GM10266 (cell line): Measurements from ENCODE around the gene RWDD4.

Source experiments
- DNase-seq: peaks from one replicate; pipeline ENCODE4 v3.0.0; 2012; ENCODE audit errors: extremely low spot score
- TF ChIP-seq, protein P1 (sequence below): IDR thresholded peaks from 2 replicates; pipeline ENCODE4 v1.5.1; 2012; ENCODE audit warnings: mild to moderate bottlenecking, low read depth; ENCODE audit not compliant: control insufficient read depth, insufficient read depth; ENCODE audit errors: missing control alignments

The RWDD4 gene

DNA sequence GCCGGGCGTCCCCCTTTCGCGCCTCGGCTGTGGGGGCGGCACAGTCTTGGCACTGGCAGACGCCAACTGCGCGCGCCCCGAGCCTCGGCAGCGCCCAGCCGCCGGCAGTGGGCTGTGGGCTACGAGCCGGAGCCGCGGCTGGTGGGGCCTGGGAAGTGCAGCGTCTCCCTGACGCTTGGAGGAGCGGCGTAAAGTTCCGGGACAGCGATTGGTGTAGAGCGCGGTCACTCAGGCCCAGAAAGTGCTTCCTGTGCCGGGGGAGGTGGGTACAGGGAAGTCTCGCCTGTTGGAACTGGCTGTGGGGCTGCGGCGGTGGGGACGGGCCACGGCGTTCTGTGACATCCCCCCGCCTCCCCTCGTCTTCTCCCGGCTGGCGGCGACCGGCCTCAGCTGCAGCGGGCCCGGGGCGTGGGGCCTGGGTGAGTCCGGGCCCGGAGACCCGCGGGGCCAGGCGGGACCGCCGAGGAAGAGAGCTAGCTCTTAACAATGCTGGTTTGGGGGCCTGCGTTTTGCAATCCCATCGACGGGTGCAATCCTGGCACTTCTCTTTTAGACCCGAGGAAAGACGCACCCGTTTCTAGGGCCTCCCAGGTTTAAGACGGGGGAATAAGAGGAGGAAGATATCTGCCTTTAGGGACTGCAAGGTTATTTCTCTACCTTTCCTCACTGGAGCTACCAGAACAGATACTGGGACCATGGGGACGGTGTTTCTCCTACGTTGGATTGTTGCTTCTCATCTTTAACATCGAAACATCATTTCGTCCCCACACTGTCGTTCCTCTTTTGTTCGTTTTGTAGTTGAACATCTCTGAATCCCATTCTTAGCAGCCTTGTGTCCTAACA, at the start of gene RWDD4, which contains the start of gene TRAPPC11:
Gene RWDD4 (minus strand): TSS at position 157 of the 843 bp plus-strand sequence. CDS start 233 bp downstream, outside the sequence.
Gene TRAPPC11 (plus strand): TSS at position 265 of the 843 bp plus-strand sequence. CDS start 4,575 bp downstream, outside the sequence.
- peak; percentile 99 for DNase-seq
- TF ChIP-seq, protein P1, sequence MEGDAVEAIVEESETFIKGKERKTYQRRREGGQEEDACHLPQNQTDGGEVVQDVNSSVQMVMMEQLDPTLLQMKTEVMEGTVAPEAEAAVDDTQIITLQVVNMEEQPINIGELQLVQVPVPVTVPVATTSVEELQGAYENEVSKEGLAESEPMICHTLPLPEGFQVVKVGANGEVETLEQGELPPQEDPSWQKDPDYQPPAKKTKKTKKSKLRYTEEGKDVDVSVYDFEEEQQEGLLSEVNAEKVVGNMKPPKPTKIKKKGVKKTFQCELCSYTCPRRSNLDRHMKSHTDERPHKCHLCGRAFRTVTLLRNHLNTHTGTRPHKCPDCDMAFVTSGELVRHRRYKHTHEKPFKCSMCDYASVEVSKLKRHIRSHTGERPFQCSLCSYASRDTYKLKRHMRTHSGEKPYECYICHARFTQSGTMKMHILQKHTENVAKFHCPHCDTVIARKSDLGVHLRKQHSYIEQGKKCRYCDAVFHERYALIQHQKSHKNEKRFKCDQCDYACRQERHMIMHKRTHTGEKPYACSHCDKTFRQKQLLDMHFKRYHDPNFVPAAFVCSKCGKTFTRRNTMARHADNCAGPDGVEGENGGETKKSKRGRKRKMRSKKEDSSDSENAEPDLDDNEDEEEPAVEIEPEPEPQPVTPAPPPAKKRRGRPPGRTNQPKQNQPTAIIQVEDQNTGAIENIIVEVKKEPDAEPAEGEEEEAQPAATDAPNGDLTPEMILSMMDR, result no peak

DNA sequence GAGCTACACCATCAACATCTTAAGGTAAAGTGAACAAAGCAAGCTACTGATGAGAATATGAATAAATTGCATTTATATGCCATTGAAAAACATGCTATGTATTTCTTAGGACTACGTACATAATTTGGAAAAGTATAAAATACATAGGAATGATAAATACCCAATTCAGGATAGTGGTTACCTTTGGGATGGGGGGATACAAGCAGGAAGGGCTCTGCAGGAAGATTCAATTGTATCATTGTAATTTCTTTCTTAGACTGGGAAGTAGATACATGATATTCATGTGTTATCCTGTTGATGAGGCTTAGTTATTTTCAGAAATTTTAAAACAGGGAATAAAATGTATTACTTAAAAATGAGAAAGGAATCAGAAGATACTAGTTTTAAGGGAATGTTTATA, 43.5 kb upstream of the RWDD4 start:
- TF ChIP-seq, protein P1, result no peak
- DNase-seq, result no peak

DNA sequence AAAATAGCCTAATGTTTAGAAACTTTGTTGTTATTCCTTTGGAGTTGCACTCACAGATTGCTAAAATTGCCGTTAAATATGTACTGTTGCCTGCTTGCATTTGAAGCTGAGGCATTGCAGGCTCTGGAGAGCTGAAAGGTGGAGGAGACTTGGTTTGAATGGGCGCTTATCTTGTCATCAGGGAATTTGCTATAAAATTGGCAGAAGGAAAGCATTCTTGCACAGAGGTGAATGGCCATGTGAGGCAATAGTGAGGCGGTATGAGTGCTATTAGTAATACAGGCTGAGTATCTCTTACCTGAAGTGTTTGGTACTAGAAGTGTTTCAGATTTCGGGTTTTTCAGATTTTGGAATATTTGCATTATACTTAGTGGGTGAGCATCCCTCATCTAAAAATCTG, 41.4 kb upstream of the RWDD4 start:
- TF ChIP-seq, protein P1, result no peak
- no peak for DNase-seq

DNA sequence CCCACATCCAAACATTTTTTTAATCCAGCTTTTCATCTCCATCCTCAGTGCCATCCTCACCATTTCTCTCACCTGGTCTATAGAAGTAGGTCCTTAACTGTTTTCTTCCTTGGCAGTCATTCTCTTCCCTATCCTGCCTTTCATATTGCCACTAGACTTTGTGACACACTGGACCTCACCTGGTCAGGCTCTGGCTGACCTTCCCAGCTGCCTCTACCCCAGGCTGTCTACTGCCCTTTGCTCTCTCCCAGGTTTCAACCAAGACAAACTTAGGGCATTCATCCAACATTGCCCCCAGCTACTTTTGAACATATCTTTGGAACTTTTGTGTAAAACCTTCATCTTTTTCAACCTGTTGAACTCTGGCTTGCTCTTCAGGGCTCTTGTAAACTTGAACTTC, 39.9 kb upstream of the RWDD4 start:
- DNase-seq, result no peak
- TF ChIP-seq, protein P1, result no peak

DNA sequence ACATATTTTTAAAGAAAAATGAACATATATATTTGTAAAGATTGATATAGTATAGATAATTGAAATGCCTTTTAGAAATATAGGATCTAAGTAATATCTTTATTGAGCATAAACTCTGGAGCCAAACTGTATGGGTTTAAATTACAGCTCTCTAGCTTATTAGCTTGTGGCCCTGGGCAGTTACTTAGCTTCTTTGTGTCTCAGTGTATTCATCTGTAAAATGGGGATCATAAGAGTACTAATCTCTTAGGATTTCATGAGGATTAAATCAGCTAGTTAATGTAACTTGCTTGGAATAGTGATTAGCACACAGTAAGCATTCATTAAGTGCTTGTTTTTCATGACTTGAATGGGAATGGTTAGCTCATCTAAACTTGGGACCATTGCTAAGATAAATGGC, 32.9 kb upstream of the RWDD4 start:
- TF ChIP-seq, protein P1, result no peak
- no peak for DNase-seq

DNA sequence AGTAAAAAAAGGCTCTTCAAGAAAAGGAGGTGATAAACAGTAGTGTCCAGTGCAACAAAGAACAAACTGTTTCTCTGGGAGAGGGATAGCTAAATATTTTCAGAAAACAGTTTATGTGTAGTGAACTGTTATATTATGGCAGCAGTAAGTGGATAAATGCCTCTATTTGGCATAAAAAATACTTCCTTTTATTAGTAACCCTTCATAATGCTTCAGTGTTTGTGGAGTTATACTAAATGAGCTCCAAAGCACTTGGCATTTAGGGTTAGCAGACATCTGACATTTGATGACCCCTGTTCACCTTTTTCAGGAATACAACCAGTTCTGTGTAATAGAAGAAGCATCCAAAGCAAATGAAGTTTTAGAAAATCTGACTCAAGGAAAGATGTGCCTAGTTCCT, 32.0 kb upstream of the RWDD4 start:
- TF ChIP-seq, protein P1, result no peak
- no peak for DNase-seq

DNA sequence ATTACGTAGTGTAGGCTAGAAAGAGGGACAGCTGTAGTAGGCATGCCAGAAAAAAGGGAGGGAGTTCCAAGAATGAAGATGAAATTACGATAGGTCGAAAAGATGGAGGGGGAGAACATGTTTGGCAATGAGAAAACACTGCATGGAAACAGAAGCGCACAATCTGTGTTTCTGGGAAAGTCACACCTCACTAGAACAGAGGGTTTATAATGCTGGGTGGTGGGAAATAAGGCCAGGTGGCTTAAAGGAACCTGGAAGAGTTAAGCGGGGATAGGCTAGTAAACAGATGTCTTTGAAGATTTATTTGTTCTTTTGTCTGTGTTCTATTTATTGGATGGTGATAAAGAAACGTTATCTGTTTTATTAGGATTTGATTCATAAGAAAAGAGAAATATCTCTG, 29.2 kb upstream of the RWDD4 start:
- TF ChIP-seq, protein P1, result no peak
- DNase-seq, result no peak
